ENCODE data around the gene TRAF2.
A peak's percentile ranks its signal among the peaks of the same experiment; 100 is the strongest.

The TRAF2 gene

GRCh38 chr9:136886610-136887597 lies 588 bp downstream of the TRAF2 start:
- DNase-seq = peak in 1 of 2 experiments; percentile 44

DNA sequence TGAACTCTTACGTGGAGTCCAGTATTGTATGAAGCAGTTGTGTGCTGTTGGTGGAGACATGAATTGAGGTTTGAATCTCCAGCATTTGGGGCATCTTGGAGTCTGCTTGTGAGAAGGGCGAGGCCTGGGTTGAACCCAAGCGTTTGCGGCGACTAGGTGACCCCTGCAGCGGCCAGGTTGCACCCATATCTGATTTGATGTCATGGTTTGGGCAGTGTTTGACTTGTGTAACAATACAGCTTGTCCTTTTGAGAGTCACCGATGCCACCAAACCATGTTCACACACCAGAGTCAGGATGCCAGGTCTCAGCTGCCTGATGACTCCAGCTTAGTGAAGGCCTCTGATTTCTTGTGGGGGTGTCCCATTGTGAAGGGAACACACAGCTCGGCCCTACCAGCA lies 2.1 kb downstream of the TRAF2 start:
- DNase-seq = no peak

GRCh38 chr9:136889858-136890257 lies 3.5 kb downstream of the TRAF2 start:
- no peak for DNase-seq

GRCh38 chr9:136890661-136891060 lies 4.3 kb downstream of the TRAF2 start:
- DNase-seq = no peak

- DNase-seq = no peak
Measured at GRCh38 chr9:136896027-136896426, 9.7 kb downstream of the TRAF2 start.

DNA sequence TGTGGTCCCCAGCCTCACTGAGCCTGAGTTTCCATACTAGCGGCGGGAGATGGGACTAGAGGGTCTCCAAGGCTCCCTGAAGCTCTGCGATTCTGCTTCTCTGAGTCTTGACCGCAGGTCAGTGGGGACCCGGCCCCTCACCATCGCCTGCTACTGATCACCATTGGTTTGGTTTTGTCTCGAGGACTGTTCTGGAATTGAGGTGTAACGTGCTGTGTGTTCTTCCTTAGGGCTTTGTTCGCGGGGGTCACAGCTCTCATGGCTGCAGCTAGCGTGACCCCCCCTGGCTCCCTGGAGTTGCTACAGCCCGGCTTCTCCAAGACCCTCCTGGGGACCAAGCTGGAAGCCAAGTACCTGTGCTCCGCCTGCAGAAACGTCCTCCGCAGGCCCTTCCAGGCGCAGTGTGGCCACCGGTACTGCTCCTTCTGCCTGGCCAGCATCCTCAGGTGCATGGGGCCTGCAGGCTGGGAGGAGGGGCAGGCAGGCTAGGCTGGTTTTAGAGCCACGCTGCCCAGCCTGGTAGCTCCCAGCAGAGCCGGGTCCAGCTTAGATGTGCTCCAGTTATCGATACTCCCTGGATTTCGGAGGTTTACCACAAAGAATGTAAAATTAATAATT lies 12.3 kb downstream of the TRAF2 start:
- DNase-seq = no peak

- no peak for DNase-seq
Measured at GRCh38 chr9:136899196-136899595, 12.9 kb downstream of the TRAF2 start.

DNA sequence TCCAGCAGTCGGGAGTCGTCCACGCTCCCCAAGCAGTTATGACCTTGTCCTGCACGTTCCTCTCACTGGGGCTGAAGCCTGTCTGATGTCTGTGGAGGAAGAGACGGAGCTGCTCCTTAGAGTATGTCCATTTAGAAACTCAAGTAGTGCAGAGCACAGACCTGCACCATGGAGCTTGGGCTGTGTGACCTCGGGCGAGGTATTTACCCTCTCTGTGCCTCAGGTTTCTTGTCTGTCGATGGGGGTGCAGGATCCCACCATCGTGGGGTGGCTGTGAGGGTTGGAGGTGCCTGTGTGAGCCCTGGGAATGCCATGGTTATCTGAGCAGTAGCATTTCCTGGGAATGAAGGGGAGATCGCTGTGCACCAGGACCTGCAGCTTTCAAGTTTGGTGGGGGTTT lies 14.2 kb downstream of the TRAF2 start:
- DNase-seq = no peak

GRCh38 chr9:136900988-136901515 lies 14.7 kb downstream of the TRAF2 start:
- no peak for DNase-seq

DNA sequence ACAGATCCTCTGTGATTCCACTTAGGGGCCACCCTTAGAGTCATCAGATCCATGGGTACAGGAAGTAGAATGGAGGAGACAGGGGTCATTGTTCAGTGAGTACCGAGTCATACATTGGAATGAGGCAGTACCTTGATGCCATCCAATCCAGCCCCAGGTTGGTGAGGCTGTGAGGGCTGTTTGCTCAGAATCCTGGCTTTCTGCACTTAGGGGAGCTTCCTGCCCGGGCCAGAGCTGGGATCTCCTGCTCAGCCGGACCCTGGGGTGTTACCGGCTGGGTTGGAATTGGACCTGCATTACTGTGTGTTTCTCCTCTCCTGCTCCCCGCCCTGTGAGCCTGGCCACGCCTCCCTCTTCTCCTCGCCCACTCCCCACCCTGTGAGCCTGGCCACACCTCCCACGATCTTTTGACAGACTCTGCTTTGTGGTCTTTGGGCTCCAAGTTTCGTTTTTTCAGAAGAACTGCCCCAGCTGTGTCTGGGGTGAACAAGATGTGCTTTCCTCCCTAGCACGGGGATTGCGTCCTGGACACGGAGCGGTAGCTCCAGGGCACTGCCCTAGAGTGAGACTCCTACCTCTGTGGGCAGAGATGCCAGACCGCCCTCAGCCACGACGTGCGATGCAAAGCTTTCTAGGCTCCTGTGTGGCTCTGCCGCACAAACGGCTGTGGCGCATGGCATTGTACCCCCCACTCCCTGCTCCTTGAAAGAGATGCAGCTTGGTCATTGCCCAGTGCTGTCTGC lies 15.4 kb downstream of the TRAF2 start:
- DNase-seq = peak; percentile 71 to 87

DNA sequence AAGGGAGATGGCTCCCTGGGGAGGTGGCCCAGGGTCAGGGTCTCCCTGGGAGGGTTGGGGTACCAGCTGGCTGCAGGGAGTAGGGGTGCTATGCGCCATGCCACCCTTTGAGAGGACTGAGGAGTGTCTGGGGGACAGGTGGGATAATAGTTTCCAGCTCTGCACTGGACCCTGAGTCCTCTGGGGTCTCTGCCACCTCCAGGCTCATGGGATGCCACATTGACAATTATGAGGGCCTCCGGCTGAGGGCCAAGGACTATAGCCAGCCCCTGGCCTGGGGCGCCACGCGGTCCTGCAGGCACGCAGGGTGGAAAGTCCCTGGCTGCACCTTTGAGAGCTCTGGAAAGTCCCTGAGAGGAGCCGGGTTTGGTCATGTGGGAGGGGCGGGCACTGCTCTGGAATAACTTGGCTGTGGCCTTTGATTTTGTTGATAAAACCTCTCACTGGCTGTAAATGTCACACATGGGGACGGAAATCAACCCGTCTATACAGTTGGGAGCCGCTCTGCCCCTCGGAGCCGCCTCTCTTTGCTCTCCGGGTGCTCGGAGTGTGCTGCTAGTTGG lies 16.0 kb downstream of the TRAF2 start:
- peak; percentile 77 to 90 for DNase-seq

- DNase-seq = no peak
Measured at GRCh38 chr9:136903041-136903554, 16.8 kb downstream of the TRAF2 start.

DNA sequence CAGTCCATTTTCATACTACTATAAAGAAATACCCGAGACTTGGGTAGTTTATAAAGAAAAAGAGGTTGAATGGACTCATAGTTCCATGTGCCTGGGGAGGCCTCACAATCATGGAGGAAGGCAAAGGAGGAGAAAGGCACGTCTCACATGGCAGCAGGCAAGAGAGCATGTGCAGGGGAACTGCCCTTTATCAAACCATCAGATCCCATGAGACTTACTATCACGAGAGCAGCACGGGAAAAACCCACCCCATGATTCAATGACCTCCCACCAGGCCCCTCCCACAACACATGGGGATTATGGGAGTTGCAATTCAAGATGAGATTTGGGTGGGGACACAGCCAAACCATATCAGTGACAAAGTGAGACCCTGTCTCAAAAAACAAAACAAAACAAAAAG lies 19.9 kb downstream of the TRAF2 start:
- no peak for DNase-seq

GRCh38 chr9:136907011-136907914 lies 20.9 kb downstream of the TRAF2 start:
- DNase-seq = no peak

DNA sequence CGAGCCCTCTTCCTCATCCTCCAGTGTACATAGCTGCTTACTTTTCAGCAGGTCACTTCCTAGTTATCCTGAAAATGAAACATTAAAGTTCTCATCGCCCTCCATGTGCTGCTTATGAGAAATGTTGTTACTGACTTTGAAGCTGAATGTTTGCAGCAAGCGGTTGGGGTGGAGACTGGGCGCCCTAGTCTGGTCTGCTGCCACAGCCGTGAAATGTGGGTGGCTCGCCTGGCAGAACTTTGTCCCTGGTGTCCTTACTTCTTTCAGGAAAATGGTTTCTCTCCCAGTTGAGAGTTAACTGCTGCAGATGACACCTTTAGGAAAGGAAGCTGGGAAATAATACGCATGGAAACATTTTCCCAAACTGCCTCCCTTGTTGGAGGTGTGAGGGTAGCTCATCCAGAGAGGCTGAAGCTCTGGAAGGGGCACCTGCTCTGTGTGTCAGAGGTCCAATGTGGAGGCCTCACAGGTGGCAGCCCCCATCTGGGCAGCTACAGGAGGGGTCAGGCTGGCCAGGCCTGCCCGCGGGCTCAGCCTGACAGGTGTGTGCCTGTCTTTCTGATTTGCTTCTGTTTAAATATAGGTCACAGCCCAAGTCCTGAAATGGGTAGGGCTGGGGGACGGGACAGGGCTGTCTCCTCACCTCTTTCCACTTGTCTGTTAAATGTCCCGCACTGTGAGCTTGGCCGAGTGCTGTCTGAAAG lies 24.0 kb downstream of the TRAF2 start:
- DNase-seq = no peak

GRCh38 chr9:136910901-136911245 lies 24.6 kb downstream of the TRAF2 start:
- no peak for DNase-seq

- DNase-seq = no peak
Measured at GRCh38 chr9:136913701-136914438, 27.6 kb downstream of the TRAF2 start.

GRCh38 chr9:136915632-136916329 lies 29.5 kb downstream of the TRAF2 start:
- DNase-seq = no peak

DNA sequence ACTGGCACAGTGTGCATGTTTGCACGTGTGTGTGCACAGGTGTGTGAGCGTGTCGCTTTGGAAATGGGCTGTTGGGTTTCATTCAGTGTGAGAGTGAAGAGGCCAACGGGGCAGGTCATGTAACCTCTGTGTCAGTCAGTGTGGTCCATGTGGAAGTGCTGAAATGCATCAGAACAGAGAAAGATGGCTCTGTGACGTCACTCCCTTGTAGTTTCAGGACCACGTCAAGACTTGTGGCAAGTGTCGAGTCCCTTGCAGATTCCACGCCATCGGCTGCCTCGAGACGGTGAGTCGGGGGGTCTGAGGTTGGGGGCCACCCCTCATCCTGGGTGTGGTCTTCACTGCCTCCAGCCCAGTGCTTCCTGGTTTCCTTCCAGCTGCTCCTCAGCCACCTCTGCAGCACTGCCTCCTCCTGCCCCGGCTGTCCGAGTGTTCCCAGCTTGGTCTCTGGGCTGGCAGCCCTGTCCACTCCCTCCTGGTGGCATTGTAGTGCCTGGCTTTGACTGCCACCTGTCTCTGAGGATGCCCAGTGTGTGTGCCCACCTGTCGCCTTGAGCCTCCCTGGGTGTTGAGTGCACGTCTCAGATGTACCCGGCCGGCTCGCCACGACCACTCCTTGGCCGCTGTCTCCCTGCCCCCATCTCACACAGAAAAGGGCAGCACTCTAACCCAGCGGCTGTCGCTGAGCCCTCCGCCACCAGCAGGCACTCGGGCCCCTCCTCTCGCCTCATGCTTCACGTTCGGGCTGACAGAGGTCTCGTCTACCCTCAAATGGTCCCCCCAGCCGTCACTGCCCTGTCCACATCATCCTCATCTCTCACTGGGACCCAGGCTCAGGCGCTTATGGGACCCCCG lies 30.2 kb downstream of the TRAF2 start:
- no peak for DNase-seq

Measured in stimulated activated CD4-positive, alpha-beta T cell treated with anti-CD3 and anti-CD28 coated beads, Interleukin-4, amount 100 ng/mL, for 4 hours (primary cell).